K562 (cell line): ENCODE results near the gene DDAH2. TPM values are rescaled to one million over a fixed set of nuclear protein-coding genes. Genes with fewer than 3 reads are reported as not detected.

Experiments
- ARHGAP35 ChIP-seq: fragments of 450-650 bp; IDR thresholded peaks from 2 replicates; pipeline ENCODE4 v1.6.1; 2018; ENCODE audit not compliant: partially characterized antibody
- BACH1 ChIP-seq: fragments of 200-800 bp; sonication (Bioruptor generic); IDR thresholded peaks from 2 replicates; pipeline ENCODE4 v1.6.1; 2016; ENCODE audit warnings: missing genetic modification characterization, missing compliant biosample characterization
- BCL6 ChIP-seq: fragments of 250-450 bp; sonication (Bioruptor Pico); IDR thresholded peaks from 2 replicates; pipeline ENCODE4 v1.4.0; 2020
- BRD4 ChIP-seq: fragments of 200-600 bp; sonication (generic); IDR thresholded peaks from 2 replicates; pipeline ENCODE4 v1.6.1; 2017; ENCODE audit warnings: inconsistent platforms
- CBFA2T2 ChIP-seq: fragments of 450-650 bp; conservative IDR thresholded peaks from 2 replicates; pipeline ENCODE4 v1.6.1; 2017; ENCODE audit warnings: mild to moderate bottlenecking
- E2F3 ChIP-seq: fragments of 250-450 bp; sonication (Bioruptor Pico); IDR thresholded peaks from 2 replicates; pipeline ENCODE4 v1.4.0; 2020; ENCODE audit warnings: mild to moderate bottlenecking
- FOXO4 ChIP-seq: fragments of 450-650 bp; formaldehyde crosslinking; IDR thresholded peaks from 2 replicates; pipeline ENCODE4 v1.4.0; 2020; ENCODE audit warnings: mild to moderate bottlenecking, moderate library complexity
- ID3 ChIP-seq, 2 experiments: fragments of 250-450 bp in 1 of 2; fragments of 450-650 bp in 1 of 2; sonication (Bioruptor Pico) in 1 of 2; IDR thresholded peaks; 2 replicates each; pipeline versions ENCODE4 v1.6.1 to v1.8.0; 2016 to 2021; ENCODE audit warnings: mild to moderate bottlenecking in 2 of 2, moderate library complexity in 2 of 2, missing compliant biosample characterization in 1 of 2, missing genetic modification characterization in 1 of 2
- KAT7 ChIP-seq: sonication (generic); formaldehyde crosslinking; IDR thresholded peaks from 2 replicates; pipeline ENCODE4 v1.8.0; 2022; ENCODE audit warnings: missing genetic modification reagents, mild to moderate bottlenecking, borderline replicate concordance
- LCOR ChIP-seq: sonication (generic); formaldehyde crosslinking; IDR thresholded peaks from 2 replicates; pipeline ENCODE4 v1.8.0; 2022; ENCODE audit warnings: mild to moderate bottlenecking, missing genetic modification reagents
- MIER1 ChIP-seq: fragments of 450-650 bp; IDR thresholded peaks from 2 replicates; pipeline ENCODE4 v1.6.1; 2016; ENCODE audit warnings: antibody characterized with exemption, mild to moderate bottlenecking, low read depth
- MLLT1 ChIP-seq, 2 experiments: fragments of 450-650 bp; IDR thresholded peaks; 2 replicates each; pipeline ENCODE4 v1.6.1; 2016
- NCOA1 ChIP-seq: fragments of 450-650 bp; IDR thresholded peaks from 2 replicates; pipeline ENCODE4 v1.6.1; 2016; ENCODE audit warnings: low read depth
- NFIX ChIP-seq: fragments of 250-450 bp; sonication (Bioruptor Pico); IDR thresholded peaks from 2 replicates; pipeline ENCODE4 v1.4.0; 2020; ENCODE audit warnings: low read depth, mild to moderate bottlenecking, moderate library complexity
- NR0B1 ChIP-seq: fragments of 450-650 bp; IDR thresholded peaks from one replicate; pipeline ENCODE4 v1.6.1; 2018; ENCODE audit warnings: mild to moderate bottlenecking, moderate library complexity; ENCODE audit not compliant: partially characterized antibody
- OTX1 ChIP-seq: fragments of 450-650 bp; formaldehyde crosslinking; IDR thresholded peaks from 2 replicates; pipeline ENCODE4 v1.4.0; 2022; ENCODE audit warnings: mild to moderate bottlenecking
- PCBP1 ChIP-seq: fragments of 200-400 bp; formaldehyde crosslinking; IDR thresholded peaks from 2 replicates; pipeline ENCODE4 v1.6.1; 2018; ENCODE audit warnings: mild to moderate bottlenecking, low read depth, low read length; ENCODE audit not compliant: poor library complexity, severe bottlenecking
- POLR2A ChIP-seq: fragments of 450-650 bp; conservative IDR thresholded peaks from 2 replicates; pipeline ENCODE4 v1.6.1; 2016
- POLR2G ChIP-seq: fragments of 200-400 bp; formaldehyde crosslinking; IDR thresholded peaks from 2 replicates; pipeline ENCODE4 v1.6.1; 2017; ENCODE audit warnings: low read depth, mild to moderate bottlenecking, antibody characterized with exemption, low read length, moderate library complexity
- SIN3A ChIP-seq, 2 experiments: fragments of 150-350 bp in 1 of 2; IDR thresholded peaks; 2 replicates each; pipeline ENCODE4 v1.6.1; 2011 to 2016; ENCODE audit warnings: borderline replicate concordance in 2 of 2, low read depth in 2 of 2, low read length in 2 of 2, mild to moderate bottlenecking in 2 of 2, moderate library complexity in 2 of 2; ENCODE audit not compliant: control insufficient read depth in 1 of 2
- SMC3 ChIP-seq: conservative IDR thresholded peaks from 2 replicates; pipeline ENCODE4 v1.6.1; 2011; ENCODE audit warnings: low read depth, low read length, improper control_type of control experiment; ENCODE audit not compliant: insufficient read depth
- SNAPC5 ChIP-seq: fragments of 250-450 bp; sonication (Bioruptor Pico); IDR thresholded peaks from 2 replicates; pipeline ENCODE4 v1.8.0; 2021; ENCODE audit warnings: moderate library complexity, mild to moderate bottlenecking, inconsistent platforms
- TAF7 ChIP-seq: fragments of 450-650 bp; IDR thresholded peaks from 2 replicates; pipeline ENCODE4 v1.6.1; 2016; ENCODE audit warnings: missing genetic modification characterization, missing compliant biosample characterization
- ZC3H4 ChIP-seq: sonication (generic); formaldehyde crosslinking; IDR thresholded peaks from 2 replicates; pipeline ENCODE4 v1.9.0; 2021; ENCODE audit warnings: missing genetic modification reagents, borderline replicate concordance
- polyA plus RNA-seq, 8 experiments: library from polyadenylated mRNA; depleted of rRNA in 4 of 8; stranded (reverse) in 5 of 8; unstranded in 3 of 8; fragments of >200 nt; fragmentation: Nextera tagmentation in 2 of 8; fragmentation: Illumina TruSeq in 1 of 8; extraction: Ambion mirVana in 2 of 8; extraction: Trizol in 1 of 8; gene quantifications; 2 replicates each; pipeline versions ENCODE4 v1.2.1 to v1.2.3, GENCODE V29; 2011 to 2014; ENCODE audit warnings: inconsistent platforms in 1 of 8, missing spikeins in 1 of 8
- total RNA-seq, 7 experiments: library from RNA; depleted of rRNA in 6 of 7; stranded (reverse); fragments of >200 nt in 6 of 7; fragmentation: Illumina TruSeq in 2 of 7; extraction: Trizol in 2 of 7; gene quantifications; 2 replicates each; pipeline versions ENCODE4 v1.2.1 to v1.2.3, GENCODE V29; 2011 to 2021; ENCODE audit warnings: low replicate concordance in 1 of 7

DDAH2 gene
- total and polyA plus RNA-seq, 9 of the 15 experiments (the other 6 are each of a cell fraction or from before 2014, with no cell fraction given): 1.8 to 45.4 (median 21.4) TPM

- TF ChIP-seq FOXO4 (CRISPR knock-in tag) (no peak), POLR2A (no peak), NR0B1 (no peak), BRD4 (no peak), BACH1 (tag) (no peak), ZC3H4 (CRISPR knock-in tag) (no peak), ID3 (CRISPR knock-in tag; IDR thresholded peaks at IDR 0.05) (no peak), ID3 (tag; IDR thresholded peaks at IDR 0.05) (peak; percentile 61; the same call in 1 of the 2 replicates), LCOR (CRISPR knock-in tag) (0 out of 2 replicates have a peak, but pooled peaks have one; percentile 41), ARHGAP35 (no peak), BCL6 (CRISPR knock-in tag) (no peak), POLR2G (peak; percentile 75; the same call in 1 of the 2 replicates), SMC3 (no peak), KAT7 (no peak), NFIX (CRISPR knock-in tag) (no peak), MIER1 (no peak), SNAPC5 (CRISPR knock-in tag) (no peak), MLLT1 (IDR thresholded peaks at IDR 0.05) (no peak), E2F3 (CRISPR knock-in tag) (no peak), NCOA1 (no peak), TAF7 (no peak), OTX1 (CRISPR knock-in tag) (peak; percentile 11; the same call in 1 of the 2 replicates), CBFA2T2 (peak; percentile 23; the same call in 1 of the 2 replicates), PCBP1 (peak; percentile 59), SIN3A (IDR thresholded peaks at IDR 0.05; ENCODE audit: borderline replicate concordance in 2 of 2, control insufficient read depth in 1 of 2, low read depth in 2 of 2, low read length in 2 of 2) (no peak)
Observed at GRCh38 chr6:31723245-31723979, 5.7 kb downstream of the DDAH2 start, which contains the start of gene MPIG6B (continued).
